ENCODE data around the gene TPRX2. TPM values are rescaled to one million over a fixed set of nuclear protein-coding genes. Genes with fewer than 3 reads are reported as not detected.

Gene TPRX2
- total RNA-seq, 4 donors from 2014 or later: not detected

- Histone ChIP-seq H3K36me3 (no peaks in the 10 kb centered on the region), H3K27ac (no peak overlapping the region), H3K27me3 (peaks cover 0 to 6% (median 1%) of the 10 kb centered on the region in 3 donors), H3K9me3 (no peaks in the 10 kb centered on the region), H3K4me3 (no peak overlapping the region), H3K4me1 (no peaks in the 10 kb centered on the region)
- intact Hi-C loops (cut with DNase I; ENCODE audit: low total_unique reads): no loop called here
- ATAC-seq (no peak), DNase-seq (no peak)
- TF ChIP-seq POLR2A (IDR thresholded peaks at IDR 0.05) (no peak), CTCF (IDR thresholded peaks at IDR 0.05 in 4 of 5, conservative IDR thresholded peaks at IDR 0.05 in 1 of 5) (no peak)
- in situ Hi-C loops (cut with MboI; ENCODE audit: low sequenced_read_pairs in 4 of 4): no loop called here
Measured at GRCh38 chr19:47836038-47836437, 23.0 kb upstream of the TPRX2 start.

GRCh38 chr19:47839411-47839810, 19.6 kb upstream of the TPRX2 start:
- no peaks in the 10 kb centered on the region for H3K4me1 ChIP-seq
- no peaks in the 10 kb centered on the region for H3K36me3 ChIP-seq
- intact Hi-C loops (cut with DNase I; ENCODE audit: low total_unique reads) (no loop called here), in situ Hi-C loops (cut with MboI; ENCODE audit: low sequenced_read_pairs in 4 of 4) (no loop called here)
- no peaks in the 10 kb centered on the region for H3K9me3 ChIP-seq
- H3K4me3 ChIP-seq: no peak overlapping the region
- TF ChIP-seq CTCF (IDR thresholded peaks at IDR 0.05 in 4 of 5, conservative IDR thresholded peaks at IDR 0.05 in 1 of 5): no peak
- TF ChIP-seq POLR2A (IDR thresholded peaks at IDR 0.05): no peak
- H3K27me3 ChIP-seq: peaks cover 0 to 8% (median 5%) of the 10 kb centered on the region in 3 donors
- DNase-seq (no peak), ATAC-seq (no peak)
- no peak overlapping the region for H3K27ac ChIP-seq

DNA sequence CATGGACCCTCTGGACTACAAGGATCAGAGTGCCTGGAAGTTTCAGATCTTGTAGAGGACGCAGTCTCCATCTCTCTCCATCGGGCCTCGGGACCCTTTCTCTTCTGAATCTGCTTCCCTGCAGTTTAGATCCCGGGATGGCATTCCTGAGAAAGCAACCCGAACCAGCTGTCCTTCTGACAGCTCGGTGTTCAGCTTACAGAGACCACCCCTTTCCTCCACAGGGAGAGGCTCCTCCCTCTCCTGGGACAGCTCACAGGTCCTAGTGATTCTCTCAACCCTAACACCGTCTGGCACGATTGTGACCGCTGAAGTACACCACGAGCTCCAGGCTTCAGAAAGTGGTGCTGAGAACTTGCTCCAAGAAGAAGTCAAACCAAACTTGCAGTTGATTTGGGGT, 19.1 kb upstream of the TPRX2 start:
- in situ Hi-C loops (cut with MboI; ENCODE audit: low sequenced_read_pairs in 4 of 4) (no loop called here), intact Hi-C loops (cut with DNase I; ENCODE audit: low total_unique reads) (no loop called here)
- no peaks in the 10 kb centered on the region for H3K9me3 ChIP-seq
- no peaks in the 10 kb centered on the region for H3K36me3 ChIP-seq
- no peak overlapping the region for H3K4me3 ChIP-seq
- H3K27ac ChIP-seq: no peak overlapping the region
- TF ChIP-seq CTCF (IDR thresholded peaks at IDR 0.05 in 4 of 5, conservative IDR thresholded peaks at IDR 0.05 in 1 of 5): no peak
- ATAC-seq (no peak), DNase-seq (no peak)
- peaks cover 0 to 8% (median 5%) of the 10 kb centered on the region in 3 donors for H3K27me3 ChIP-seq
- H3K4me1 ChIP-seq: no peaks in the 10 kb centered on the region

GRCh38 chr19:47842941-47843340, 16.1 kb upstream of the TPRX2 start:
- H3K4me1 ChIP-seq: no peaks in the 10 kb centered on the region
- H3K4me3 ChIP-seq: no peak overlapping the region
- H3K27ac ChIP-seq: no peak overlapping the region
- H3K9me3 ChIP-seq: no peaks in the 10 kb centered on the region
- H3K27me3 ChIP-seq: peaks cover 0 to 12% (median 6%) of the 10 kb centered on the region in 3 donors
- intact Hi-C loops (cut with DNase I; ENCODE audit: low total_unique reads): no loop called here
- DNase-seq (no peak), ATAC-seq (no peak)
- no peaks in the 10 kb centered on the region for H3K36me3 ChIP-seq
- in situ Hi-C loops (cut with MboI; ENCODE audit: low sequenced_read_pairs in 4 of 4): no loop called here
- TF ChIP-seq CTCF (IDR thresholded peaks at IDR 0.05 in 4 of 5, conservative IDR thresholded peaks at IDR 0.05 in 1 of 5) (no peak), POLR2A (IDR thresholded peaks at IDR 0.05) (no peak)

GRCh38 chr19:47848425-47848822, 10.6 kb upstream of the TPRX2 start:
- Histone ChIP-seq H3K36me3 (no peaks in the 10 kb centered on the region), H3K9me3 (no peaks in the 10 kb centered on the region), H3K27me3 (peaks cover 17 to 32% (median 32%) of the 10 kb centered on the region in 3 donors), H3K4me3 (no peak overlapping the region), H3K27ac (no peak overlapping the region), H3K4me1 (no peaks in the 10 kb centered on the region)
- ATAC-seq (no peak), DNase-seq (no peak)
- TF ChIP-seq CTCF (IDR thresholded peaks at IDR 0.05 in 4 of 5, conservative IDR thresholded peaks at IDR 0.05 in 1 of 5) (no peak), POLR2A (IDR thresholded peaks at IDR 0.05) (no peak)
- in situ Hi-C loops (cut with MboI; ENCODE audit: low sequenced_read_pairs in 4 of 4) (no loop called here), intact Hi-C loops (cut with DNase I; ENCODE audit: low total_unique reads) (no loop called here)

Measured in gastrocnemius medialis (tissue), 4 donors.